GM21528 (cell line): ENCODE data around the gene MPND.
A peak's percentile ranks its signal among the peaks of the same experiment; 100 is the strongest.

Experiments
- ATAC-seq: cut with Tn5 transposase; IDR thresholded peaks from one replicate; pipeline ENCODE4 v1.9.1; 2021; ENCODE audit warnings: mild to moderate bottlenecking, moderate library complexity; ENCODE audit not compliant: unreplicated experiment, low FRiP score

Gene MPND

DNA sequence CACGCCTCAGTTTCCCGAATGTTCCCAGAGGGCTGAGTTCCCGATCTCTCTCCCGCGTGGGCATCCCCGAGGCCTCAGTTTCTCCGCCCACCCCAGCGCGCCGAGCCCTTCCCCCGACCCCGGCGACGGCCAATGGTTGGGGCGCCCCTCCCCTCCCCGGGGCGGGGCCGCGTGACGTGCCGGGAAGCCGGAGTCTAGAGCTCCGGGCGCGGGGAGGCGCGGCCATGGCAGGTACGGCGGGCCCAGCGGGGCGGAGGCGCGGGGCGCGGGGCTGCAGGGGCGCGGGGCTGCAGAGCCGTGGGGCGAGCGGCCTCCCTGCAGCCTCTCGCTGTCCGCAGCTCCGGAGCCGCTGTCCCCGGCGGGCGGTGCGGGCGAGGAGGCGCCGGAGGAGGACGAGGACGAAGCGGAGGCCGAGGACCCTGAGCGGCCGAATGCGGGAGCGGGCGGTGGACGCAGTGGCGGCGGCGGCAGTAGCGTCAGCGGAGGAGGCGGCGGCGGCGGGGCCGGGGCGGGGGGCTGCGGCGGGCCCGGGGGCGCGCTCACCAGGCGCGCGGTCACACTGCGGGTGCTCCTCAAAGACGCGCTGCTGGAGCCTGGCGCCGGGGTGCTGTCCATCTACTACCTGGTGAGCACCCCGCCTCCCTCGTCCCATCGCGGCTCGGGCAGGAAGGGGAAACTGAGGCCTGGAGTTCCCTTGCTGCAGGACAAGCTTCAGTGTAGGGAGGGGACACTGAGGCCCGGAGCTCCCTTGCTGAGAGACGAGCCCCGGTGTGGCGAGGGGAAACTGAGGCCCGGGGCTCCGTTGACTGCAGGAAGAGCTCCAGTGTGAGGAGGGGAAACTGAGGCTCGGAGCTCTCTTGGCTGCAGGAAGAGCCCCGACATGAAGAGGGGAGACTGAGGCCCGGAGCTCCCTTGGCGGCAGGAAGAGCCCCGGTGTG is at the start of gene MPND:
MPND (plus strand) TSS at position 193 of the 938 bp plus-strand sequence; CDS start at position 225, 32 bp downstream.
- peak; percentile 41 for ATAC-seq

- no peak for ATAC-seq
Measured at GRCh38 chr19:4294389-4294788, 49.0 kb upstream of the MPND start.

DNA sequence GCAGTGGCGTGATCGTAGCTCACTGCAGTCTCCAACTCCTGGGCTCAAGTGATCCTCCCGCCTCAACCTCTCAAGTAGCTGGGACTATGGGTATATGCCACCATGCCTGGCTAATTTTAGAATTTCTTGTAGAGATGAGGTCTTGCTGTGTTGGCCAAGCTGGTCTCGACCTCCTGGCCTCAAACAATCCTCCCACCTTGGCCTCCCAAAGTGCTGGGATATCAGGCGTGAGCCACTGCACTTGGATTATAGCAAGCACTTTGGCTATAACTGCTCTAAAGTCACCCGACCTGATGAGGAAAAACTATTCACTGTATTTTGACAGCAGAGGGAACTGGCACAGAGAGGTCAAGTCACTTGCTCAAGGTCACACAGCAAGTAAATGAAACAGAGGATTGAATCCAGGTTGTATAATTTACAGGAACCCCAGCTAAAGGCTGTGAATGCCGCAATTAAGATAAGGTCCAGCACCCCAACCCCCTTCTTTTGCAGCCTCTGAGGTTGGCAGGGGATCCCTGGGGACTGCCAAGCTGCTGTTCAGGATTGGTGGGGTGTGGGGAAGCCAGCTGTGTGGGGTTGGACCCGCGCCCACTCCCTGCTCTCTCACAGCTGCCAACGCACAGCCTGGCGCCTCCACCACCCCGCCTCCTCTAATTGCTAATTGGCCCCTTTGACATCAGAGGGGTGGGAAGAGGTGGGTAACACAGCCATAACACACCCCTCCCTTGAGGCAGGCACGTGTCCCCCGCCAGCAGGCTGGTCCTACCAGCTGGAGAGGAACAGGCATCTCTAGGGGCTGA is 47.2 kb upstream of the MPND start:
- no peak for ATAC-seq

DNA sequence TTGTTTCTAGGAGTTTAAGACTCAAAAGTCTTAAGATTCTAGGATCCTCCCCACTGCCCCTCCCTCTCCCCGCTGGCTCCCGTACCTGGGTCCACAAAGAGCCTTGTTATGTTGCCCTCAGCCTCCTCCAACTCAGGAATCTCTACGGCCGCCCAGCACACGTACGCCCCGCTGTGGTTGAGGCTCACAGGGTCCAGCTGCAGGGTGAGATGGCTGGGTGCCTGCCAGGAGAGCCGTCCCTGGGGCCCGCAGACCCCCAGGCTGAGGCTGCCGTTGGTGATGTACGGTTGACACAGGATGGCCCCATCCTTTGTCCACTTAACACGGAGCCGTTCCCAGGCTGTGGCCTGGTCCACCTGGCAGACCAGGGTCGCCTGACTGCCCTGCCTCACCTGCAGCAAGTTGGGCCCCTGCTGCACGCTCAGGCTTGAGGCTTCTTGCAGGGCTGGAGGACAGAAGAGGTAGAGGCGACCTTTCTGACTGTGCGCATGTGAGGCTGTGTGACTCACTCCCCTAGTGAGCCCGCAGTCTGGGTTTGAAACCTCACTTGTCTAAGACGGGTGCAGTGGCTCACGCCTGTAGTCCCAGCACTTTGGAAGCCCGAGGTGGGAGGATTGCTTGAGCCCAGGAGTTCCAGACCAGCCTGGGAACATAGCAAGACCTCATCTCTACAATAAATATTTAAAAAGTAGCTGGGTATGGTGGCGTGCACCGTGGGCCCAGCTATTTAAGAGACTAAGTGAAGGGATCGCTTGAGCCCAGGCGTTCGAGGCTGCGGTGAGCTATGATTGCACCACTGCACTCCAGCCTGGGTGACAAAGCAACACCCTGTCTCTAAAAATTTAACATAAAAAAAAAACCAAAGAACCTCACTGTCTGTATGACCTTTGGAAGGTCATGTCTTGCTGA is 45.2 kb upstream of the MPND start:
- no peak for ATAC-seq

DNA sequence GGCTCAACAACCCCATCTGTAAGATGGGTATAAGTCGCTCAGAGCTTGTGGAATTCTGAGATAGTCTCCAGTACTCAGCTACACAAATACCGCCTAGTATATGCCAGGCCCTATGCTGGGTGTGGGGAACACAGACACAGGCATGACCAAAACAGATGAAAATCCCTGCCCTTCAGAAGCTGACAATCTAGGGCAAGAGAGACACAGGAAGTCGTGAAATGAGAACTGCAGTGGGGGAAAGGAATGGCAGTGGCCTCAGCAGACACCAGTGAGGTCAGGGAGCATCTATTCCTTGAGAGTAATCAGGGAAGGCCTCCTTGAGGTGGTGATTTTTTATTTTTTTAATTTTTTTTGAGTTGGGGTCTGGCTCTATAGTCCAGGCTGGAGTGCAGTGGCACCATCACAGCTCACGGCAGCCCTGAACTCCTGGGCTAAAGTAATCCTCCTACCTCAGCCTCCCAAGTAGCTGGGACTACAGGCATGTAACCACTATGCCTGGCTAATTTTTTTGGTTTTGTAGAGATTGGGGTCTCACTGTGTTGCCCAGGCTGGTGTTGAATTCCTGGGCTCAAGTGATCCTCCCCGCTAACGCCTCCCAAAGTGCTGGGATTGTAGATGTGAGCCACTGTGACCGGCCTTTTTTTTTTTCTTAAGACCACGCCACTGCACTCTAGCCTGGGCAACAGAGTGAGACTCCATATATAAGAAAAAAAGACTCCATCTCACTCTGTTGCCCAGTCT is 44.4 kb upstream of the MPND start:
- no peak for ATAC-seq

DNA sequence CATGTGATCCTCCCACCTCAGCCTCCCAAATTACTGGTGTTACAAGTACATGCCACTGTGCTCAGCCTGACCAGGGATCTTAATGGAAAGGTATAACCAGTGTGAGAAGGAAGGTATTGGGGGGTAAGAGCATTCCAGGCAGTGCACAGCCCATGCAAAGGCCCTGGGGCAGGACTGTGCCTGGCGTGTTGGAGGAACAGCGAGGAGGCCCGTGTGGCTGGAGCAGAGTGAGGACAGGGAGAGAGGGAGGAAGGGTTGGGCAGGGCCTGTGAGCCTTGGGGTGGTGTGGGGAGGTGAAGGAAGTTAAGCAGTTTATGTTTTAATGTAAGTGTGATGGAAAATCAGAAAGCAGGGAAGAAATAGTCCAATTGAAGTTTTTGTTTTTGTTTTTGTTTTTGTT is 42.8 kb upstream of the MPND start:
- ATAC-seq: no peak

GRCh38 chr19:4301590-4302242 is 41.6 kb upstream of the MPND start:
- no peak for ATAC-seq

- ATAC-seq: no peak
Measured at GRCh38 chr19:4302243-4302640, 41.1 kb upstream of the MPND start, which contains the start of gene TMIGD2. Gene TMIGD2, minus strand, starts transcription at chr19:4302389. Its CDS starts 4 bp downstream, at chr19:4302385.

- ATAC-seq: no peak
Measured at GRCh38 chr19:4303819-4304537, 39.4 kb upstream of the MPND start.

- ATAC-seq: no peak
Measured at GRCh38 chr19:4304538-4305256, 38.7 kb upstream of the MPND start, which contains the start of gene FSD1. Gene FSD1, plus strand, starts transcription at chr19:4304598. Its CDS starts 149 bp downstream, at chr19:4304747.

DNA sequence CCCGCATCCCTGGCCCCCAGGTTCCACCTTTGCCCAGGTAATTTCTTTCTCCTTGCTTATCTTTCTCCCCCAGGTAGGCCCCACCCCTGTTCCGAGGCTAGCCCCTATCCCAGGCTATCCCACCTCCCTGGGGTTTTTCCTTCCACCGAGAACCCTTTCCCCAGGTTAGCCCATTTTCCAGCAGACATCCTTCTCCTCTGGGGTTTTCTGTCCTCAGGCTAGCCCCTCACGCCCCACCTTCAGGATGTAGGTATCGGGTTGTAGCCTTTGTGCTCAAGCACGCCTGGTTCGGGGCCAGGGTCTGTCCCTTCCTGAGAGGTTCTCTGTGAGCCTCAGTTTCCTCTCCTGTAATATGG is 38.1 kb upstream of the MPND start:
- no peak for ATAC-seq

- no peak for ATAC-seq
Measured at GRCh38 chr19:4305659-4306058, 37.7 kb upstream of the MPND start.

DNA sequence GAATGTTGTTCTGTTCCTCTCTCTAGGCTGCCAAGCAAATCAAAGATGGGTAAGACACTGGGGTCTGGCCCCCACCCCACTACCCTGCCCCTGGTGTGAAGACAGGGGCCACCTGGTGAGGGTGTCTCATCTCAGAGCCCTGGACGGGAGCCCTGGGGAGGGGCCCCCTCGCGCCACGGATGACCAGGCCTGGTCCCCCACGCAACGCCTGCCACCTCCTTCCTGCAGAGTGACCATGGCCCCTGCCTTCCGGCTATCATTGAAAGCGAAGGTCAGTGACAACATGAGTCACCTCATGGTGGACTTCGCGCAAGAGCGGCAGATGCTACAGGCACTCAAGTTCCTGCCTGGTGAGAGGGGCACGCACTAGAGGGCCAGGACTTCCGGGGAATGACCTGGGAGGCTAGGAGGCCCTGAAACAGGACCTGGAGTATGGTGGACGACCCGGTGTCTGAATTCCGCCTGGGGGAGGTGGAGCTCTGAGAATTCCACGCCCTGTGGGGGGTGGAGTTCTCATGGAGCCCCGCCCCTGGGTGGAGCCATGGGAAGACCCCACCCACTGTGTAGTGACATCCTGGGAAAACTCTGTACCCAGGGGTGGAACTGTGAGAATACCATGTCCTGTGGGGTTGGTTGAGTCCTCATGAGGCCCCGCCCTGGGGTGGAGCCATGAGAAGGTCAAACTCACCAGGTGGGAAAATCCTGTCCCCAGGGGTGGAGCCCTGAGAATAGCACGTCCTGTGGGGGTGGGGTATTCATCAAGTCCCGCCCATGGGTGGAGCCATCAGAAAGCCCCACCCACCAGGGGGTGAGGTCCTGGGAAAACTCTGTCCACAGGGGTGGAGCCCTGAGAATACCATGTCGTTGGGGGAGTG is 32.9 kb upstream of the MPND start:
- no peak for ATAC-seq

DNA sequence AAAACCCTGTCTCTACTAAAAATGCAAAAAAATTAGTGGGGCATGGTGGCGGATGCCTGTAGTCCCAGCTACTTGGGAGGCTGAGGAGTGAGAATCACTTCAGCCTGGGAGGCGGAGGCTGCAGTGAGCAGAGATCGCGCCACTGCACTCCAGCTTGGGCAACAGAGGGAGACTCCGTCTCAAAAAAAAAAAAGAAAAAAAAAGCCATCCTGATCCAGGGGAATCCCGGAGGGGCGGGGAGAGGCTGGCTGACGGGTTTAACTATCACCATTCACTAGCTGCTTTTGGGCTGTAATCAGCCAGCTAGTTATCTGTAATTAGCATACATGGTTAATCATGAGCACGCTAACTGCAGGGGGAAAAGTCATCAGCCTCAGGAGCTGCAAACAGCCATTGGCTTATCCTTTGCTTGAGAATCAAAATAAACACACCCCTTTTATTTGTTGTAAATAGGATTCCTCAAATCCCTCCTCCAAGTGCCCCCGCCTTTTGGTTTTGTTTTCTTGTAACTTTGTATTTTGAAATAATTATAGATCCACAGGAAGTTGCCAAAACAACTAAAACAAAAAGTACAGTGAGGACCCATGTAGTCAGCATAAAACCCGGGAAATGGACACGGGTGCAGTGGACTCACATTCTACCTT is 29.4 kb upstream of the MPND start:
- ATAC-seq: no peak

- no peak for ATAC-seq
Measured at GRCh38 chr19:4316956-4317355, 26.4 kb upstream of the MPND start.

DNA sequence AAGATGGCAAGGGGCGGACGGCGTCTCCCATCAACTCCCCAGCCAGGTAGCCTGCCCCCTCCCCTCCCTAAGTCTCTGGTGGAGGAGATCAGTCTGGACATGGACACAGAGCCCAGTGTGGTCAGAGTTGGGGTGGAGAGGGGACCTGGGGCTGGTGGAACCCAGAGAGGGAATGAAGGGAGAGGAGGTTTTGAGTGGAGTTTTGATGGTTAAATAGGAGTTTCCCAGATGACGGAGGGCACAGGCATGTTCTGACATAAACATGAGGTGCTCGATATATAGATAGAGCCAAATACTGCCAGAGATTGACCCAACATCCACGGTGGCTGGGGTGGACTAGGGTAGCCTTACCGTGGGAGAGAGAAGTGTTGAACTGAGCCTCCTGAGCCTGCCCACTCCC is 24.9 kb upstream of the MPND start:
- ATAC-seq: no peak
